B cell (primary cell): ENCODE measurements around the gene LRP1-AS. TPM values are rescaled to one million over a fixed set of nuclear protein-coding genes. Genes with fewer than 3 reads are reported as not detected.

Experiments
- ATAC-seq: fragments of 200-7000 bp; cut with Tn5 transposase; one replicate; pipeline ENCODE4 v1.10.0; 2021; ENCODE audit warnings: low read depth, mild to moderate bottlenecking, moderate number of reproducible peaks, moderate library complexity
- CTCF ChIA-PET: fragments of 350-600 bp; sonication (Branson Sonifier 250); formaldehyde crosslinking; loops from one replicate; lab custom pipeline; 2021; ENCODE audit warnings: antibody characterized with exemption, inconsistent platforms; lab: Charles Lee
- POLR2A ChIA-PET: fragments of 350-600 bp; sonication (Branson Sonifier 250); formaldehyde crosslinking; loops from one replicate; lab custom pipeline; 2021; ENCODE audit warnings: antibody characterized with exemption; lab: Charles Lee
- DNase-seq: peaks from one replicate; pipeline ENCODE4 v3.0.0; 2013
- H2AFZ ChIP-seq: 2 replicates; pipeline ENCODE4 v1.6.1; 2012; ENCODE audit warnings: mild to moderate bottlenecking, low read depth, low read length; ENCODE audit not compliant: insufficient read depth, poor library complexity, severe bottlenecking
- H3K27ac ChIP-seq, 2 donors: 1 replicate in 1 of 2; 2 replicates in 1 of 2; pipeline ENCODE4 v1.5.1; 2012 to 2013; ENCODE audit warnings: low read length in 2 of 2, mild to moderate bottlenecking in 2 of 2, moderate library complexity in 1 of 2
- H3K27me3 ChIP-seq, 4 experiments: fragments of 200-600 bp in 1 of 4; sonication (generic) in 1 of 4; replicated peaks in 1 of 4; 1 replicate in 2 of 4; 2 replicates in 2 of 4; pipeline versions ENCODE4 v1.6.1 to v1.7.0; 2013 to 2016; ENCODE audit warnings: low read length in 3 of 4, mild to moderate bottlenecking in 2 of 4, mixed read lengths in 1 of 4, moderate library complexity in 1 of 4; ENCODE audit not compliant: insufficient read depth in 4 of 4, control insufficient read depth in 3 of 4; ENCODE audit errors: control extremely low read depth in 1 of 4
- H3K36me3 ChIP-seq, 2 experiments: replicated peaks in 1 of 2; 1 replicate in 1 of 2; 2 replicates in 1 of 2; pipeline versions ENCODE4 v1.6.1 to v1.7.1; 2013; ENCODE audit warnings: low read length in 1 of 2; ENCODE audit not compliant: insufficient read depth in 2 of 2, control insufficient read depth in 1 of 2; ENCODE audit errors: control extremely low read depth in 1 of 2, extremely low read depth in 1 of 2
- H3K4me1 ChIP-seq, 2 donors: fragments of 200-600 bp in 1 of 2; sonication (generic) in 1 of 2; 1 replicate in 1 of 2; 2 replicates in 1 of 2; pipeline versions ENCODE4 v1.5.1 to v1.6.1; 2013 to 2017; ENCODE audit warnings: low read length in 2 of 2; ENCODE audit not compliant: control insufficient read depth in 2 of 2, insufficient read depth in 2 of 2
- H3K4me2 ChIP-seq: replicated peaks from 2 replicates; pipeline ENCODE3; 2012; ENCODE audit warnings: mild to moderate bottlenecking, low read depth, low read length; ENCODE audit not compliant: poor library complexity, severe bottlenecking
- H3K4me3 ChIP-seq, 5 experiments: fragments of 200-600 bp in 1 of 5; sonication (generic) in 1 of 5; 1 replicate in 3 of 5; 2 replicates in 2 of 5; pipeline versions ENCODE4 v1.5.1 to v1.7.0; 2011 to 2016; ENCODE audit warnings: low read length in 4 of 5, mild to moderate bottlenecking in 4 of 5, low read depth in 2 of 5, control low read depth in 1 of 5, moderate library complexity in 1 of 5; ENCODE audit not compliant: insufficient read depth in 1 of 5; ENCODE audit errors: control extremely low read depth in 1 of 5, extremely low read depth in 1 of 5
- H3K79me2 ChIP-seq: fragments of 200-600 bp; sonication (generic); one replicate; pipeline ENCODE4 v1.6.0; 2016; ENCODE audit warnings: low read length; ENCODE audit not compliant: control insufficient read depth, insufficient read depth
- H3K9ac ChIP-seq: fragments of 200-600 bp; sonication (generic); 2 replicates; pipeline ENCODE4 v1.6.1; 2017; ENCODE audit warnings: mild to moderate bottlenecking, low read length, moderate library complexity
- H3K9me3 ChIP-seq, 3 donors: one replicate each; pipeline versions ENCODE4 v1.6.1 to v1.7.1; 2013; ENCODE audit warnings: low read length in 2 of 3; ENCODE audit not compliant: control insufficient read depth in 2 of 3, insufficient read depth in 1 of 3; ENCODE audit errors: control extremely low read depth in 1 of 3
- H4K20me1 ChIP-seq: 2 replicates; pipeline ENCODE4 v1.6.0; 2012; ENCODE audit warnings: mild to moderate bottlenecking, low read length; ENCODE audit not compliant: insufficient read depth, control insufficient read depth, poor library complexity, severe bottlenecking
- H3K27ac Mint-ChIP-seq: one replicate; pipeline ENCODE4 v1.8.0; 2021; ENCODE audit warnings: mixed read lengths
- H3K27me3 Mint-ChIP-seq: one replicate; pipeline ENCODE4 v1.8.0; 2021; ENCODE audit warnings: mixed read lengths
- H3K4me1 Mint-ChIP-seq: one replicate; pipeline ENCODE4 v1.8.0; 2021; ENCODE audit warnings: mixed read lengths
- H3K4me3 Mint-ChIP-seq: one replicate; pipeline ENCODE4 v1.8.0; 2021; ENCODE audit warnings: mixed read lengths
- H3K9me3 Mint-ChIP-seq: one replicate; pipeline ENCODE4 v1.8.0; 2022; ENCODE audit warnings: mixed read lengths; ENCODE audit not compliant: insufficient read depth
- CTCF ChIP-seq: fragments of 200-600 bp; IDR thresholded peaks from one replicate; pipeline ENCODE4 v1.8.0; 2022; ENCODE audit warnings: antibody characterized with exemption, mild to moderate bottlenecking
- EZH2 ChIP-seq: IDR thresholded peaks from 2 replicates; pipeline ENCODE4 v1.6.1; 2012; ENCODE audit warnings: borderline replicate concordance, low read depth, mild to moderate bottlenecking, moderate library complexity, low read length; ENCODE audit not compliant: insufficient read depth, poor library complexity, severe bottlenecking
- WGBS: methylation state at CpG from one replicate; pipeline ENCODE4 v1.1.5; 2013; ENCODE audit warnings: missing lambda C conversion rate; ENCODE audit not compliant: insufficient coverage; 5-methylcytosine and 5-hydroxymethylcytosine counted together
- intact Hi-C: fragments of 100-400 bp; cut with micrococcal nuclease; formaldehyde crosslinking; loops from one replicate; pipeline ENCODE4 v1.10.0; 2022
- polyA plus RNA-seq: library from polyadenylated mRNA; depleted of rRNA; stranded (reverse); fragments of >200 nt; gene quantifications from 2 replicates; pipeline ENCODE4 v1.2.3, GENCODE V29; 2012
- total RNA-seq, 2 donors: library from RNA; stranded (reverse); fragments of 120-200 nt in 1 of 2; gene quantifications; 1 replicate in 1 of 2; 2 replicates in 1 of 2; pipeline versions ENCODE4 v1.2.3 to v1.2.4, GENCODE V29; 2013 to 2022

Gene LRP1-AS
- total and polyA plus RNA-seq, 2 donors (not counting 1 experiment from before 2014, with no cell fraction given) = not detected

- intact Hi-C loops = no loop called here
- Histone ChIP-seq H3K4me2 (no peak overlapping the region), H3K9ac (no peak overlapping the region), H3K4me1 (peaks cover 0 to 6% of the 10 kb centered on the region in 2 donors), H3K27ac (peak overlapping the region in 1 of 2 donors; percentile 62), H3K36me3 (peaks cover 4 to 83% of the 10 kb centered on the region in 2 experiments), H3K9me3 (no peaks in the 10 kb centered on the region), H4K20me1 (peaks cover 61% of the 10 kb centered on the region), H3K79me2 (peaks cover 39% of the 10 kb centered on the region), H2AFZ (no peak overlapping the region), H3K4me3 (no peak overlapping the region), H3K27me3 (no peaks in the 10 kb centered on the region)
- Mint-ChIP-seq H3K4me3 (no peak overlapping the region), H3K27me3 (no peaks in the 10 kb centered on the region), H3K27ac (peak overlapping the region; percentile 50), H3K9me3 (no peaks in the 10 kb centered on the region), H3K4me1 (peaks cover 27% of the 10 kb centered on the region)
- TF ChIP-seq EZH2 (no peak), CTCF (no peak)
- DNase-seq (peak; percentile 17), ATAC-seq (peak; percentile 14)
- ChIA-PET CTCF (interaction anchor here (0.6 to 18.5 kb wide), 4 partner anchors 9 to 31 kb away, joined by 3 to 406 read pairs (median 128); partner anchors contain the start of genes NAB2, NEMP1 and STAT6), POLR2A (interaction anchor here (0.6 to 1.1 kb wide), 5 partner anchors 10 to 351 kb away, joined by 3 to 7 read pairs (median 4); no protein-coding TSS in a partner anchor)
- WGBS = 84% methylated on average over 11 of the region's 15 CpGs
Measured at GRCh38 chr12:57101892-57102695, 45.3 kb downstream of the LRP1-AS start.

GRCh38 chr12:57099766-57100165 is 47.7 kb downstream of the LRP1-AS start:
- TF ChIP-seq CTCF (no peak), EZH2 (no peak)
- CTCF ChIA-PET = interaction anchor here (0.9 to 18.5 kb wide), 4 partner anchors 6 to 378 kb away, joined by 3 to 406 read pairs (median 246); partner anchors contain the start of genes NAB2, NEMP1 and STAT6
- no peak overlapping the region for H3K9ac ChIP-seq
- Mint-ChIP-seq H3K9me3 (no peaks in the 10 kb centered on the region), H3K4me1 (peaks cover 34% of the 10 kb centered on the region), H3K27ac (no peak overlapping the region), H3K4me3 (no peak overlapping the region), H3K27me3 (no peaks in the 10 kb centered on the region)
- POLR2A ChIA-PET = interaction anchor here (1.1 kb wide), 1 partner anchor 11 kb away, joined by 3 read pairs; no protein-coding TSS in a partner anchor
- H3K9me3 ChIP-seq = no peaks in the 10 kb centered on the region
- H3K27ac ChIP-seq = peak overlapping the region in 1 of 2 donors; percentile 61
- H3K79me2 ChIP-seq = peaks cover 17% of the 10 kb centered on the region
- WGBS = 96% methylated on average over 12 of the region's 12 CpGs
- no peak overlapping the region for H3K4me3 ChIP-seq
- H3K4me2 ChIP-seq = no peak overlapping the region
- ATAC-seq (no peak), DNase-seq (no peak)
- peaks cover 58% of the 10 kb centered on the region for H4K20me1 ChIP-seq
- peaks cover 1 to 8% of the 10 kb centered on the region in 2 donors for H3K4me1 ChIP-seq
- H3K36me3 ChIP-seq = peaks cover 2 to 81% of the 10 kb centered on the region in 2 experiments
- intact Hi-C loops = no loop called here
- no peak overlapping the region for H2AFZ ChIP-seq
- no peaks in the 10 kb centered on the region for H3K27me3 ChIP-seq
